GM20000 (cell line): Measurements from ENCODE around the gene LGI4.

Experiments used
- DNase-seq: peaks from one replicate; pipeline ENCODE4 v3.0.0; 2012; ENCODE audit warnings: low spot score
- TF ChIP-seq, protein P1 (sequence below): IDR thresholded peaks from 2 replicates; pipeline ENCODE4 v1.5.1; 2012; ENCODE audit warnings: mild to moderate bottlenecking, control low read depth; ENCODE audit errors: extremely low read depth, missing control alignments

The LGI4 gene

GRCh38 chr19:35140207-35140961 is 5.5 kb upstream of the LGI4 start:
- TF ChIP-seq, protein P1, sequence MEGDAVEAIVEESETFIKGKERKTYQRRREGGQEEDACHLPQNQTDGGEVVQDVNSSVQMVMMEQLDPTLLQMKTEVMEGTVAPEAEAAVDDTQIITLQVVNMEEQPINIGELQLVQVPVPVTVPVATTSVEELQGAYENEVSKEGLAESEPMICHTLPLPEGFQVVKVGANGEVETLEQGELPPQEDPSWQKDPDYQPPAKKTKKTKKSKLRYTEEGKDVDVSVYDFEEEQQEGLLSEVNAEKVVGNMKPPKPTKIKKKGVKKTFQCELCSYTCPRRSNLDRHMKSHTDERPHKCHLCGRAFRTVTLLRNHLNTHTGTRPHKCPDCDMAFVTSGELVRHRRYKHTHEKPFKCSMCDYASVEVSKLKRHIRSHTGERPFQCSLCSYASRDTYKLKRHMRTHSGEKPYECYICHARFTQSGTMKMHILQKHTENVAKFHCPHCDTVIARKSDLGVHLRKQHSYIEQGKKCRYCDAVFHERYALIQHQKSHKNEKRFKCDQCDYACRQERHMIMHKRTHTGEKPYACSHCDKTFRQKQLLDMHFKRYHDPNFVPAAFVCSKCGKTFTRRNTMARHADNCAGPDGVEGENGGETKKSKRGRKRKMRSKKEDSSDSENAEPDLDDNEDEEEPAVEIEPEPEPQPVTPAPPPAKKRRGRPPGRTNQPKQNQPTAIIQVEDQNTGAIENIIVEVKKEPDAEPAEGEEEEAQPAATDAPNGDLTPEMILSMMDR: no peak
- no peak for DNase-seq

GRCh38 chr19:35138305-35138892 is 3.5 kb upstream of the LGI4 start, which contains the start of gene FXYD1:
Gene FXYD1, plus strand, starts transcription at chr19:35138824. Its CDS starts 1,256 bp downstream, at chr19:35140080.
- TF ChIP-seq, protein P1: no peak
- no peak for DNase-seq

DNA sequence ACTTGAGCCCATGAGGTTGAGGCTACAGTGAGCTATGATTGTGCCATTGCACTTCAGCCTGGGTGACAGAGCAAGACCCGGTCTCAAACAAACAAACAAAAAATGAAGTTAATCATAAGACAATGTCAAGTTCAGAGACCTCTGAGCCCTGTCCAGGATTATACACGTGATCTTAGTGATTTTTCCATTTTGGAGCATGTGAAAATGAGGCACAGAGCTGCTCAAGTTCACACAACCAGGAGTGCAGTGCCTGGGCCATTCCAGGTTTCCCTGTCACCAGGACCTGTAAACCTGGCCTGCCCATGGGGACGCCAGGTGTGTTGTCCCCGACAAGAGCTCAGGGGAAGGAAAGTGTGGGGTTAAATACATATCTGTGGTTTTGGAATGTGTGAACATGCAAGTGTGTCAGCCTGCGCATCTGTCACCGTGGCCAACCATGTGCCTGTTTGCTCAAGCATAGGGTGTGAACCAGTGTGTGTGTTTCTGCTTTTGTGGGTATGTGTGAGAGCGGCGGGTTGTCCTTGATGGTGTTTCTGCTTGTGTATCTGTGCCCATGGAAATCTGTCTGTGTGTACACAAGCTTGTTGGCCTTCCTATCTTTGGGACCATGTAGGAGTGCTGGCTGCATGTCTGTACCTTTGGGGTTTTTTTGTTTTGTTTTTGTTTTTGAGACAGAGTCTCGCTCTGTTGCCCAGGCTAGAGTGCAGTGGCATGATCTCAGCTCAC is 2.3 kb upstream of the LGI4 start:
- DNase-seq: no peak
- TF ChIP-seq, protein P1: no peak

GRCh38 chr19:35136231-35136630 is 1.4 kb upstream of the LGI4 start:
- TF ChIP-seq, protein P1: no peak
- DNase-seq: no peak

DNA sequence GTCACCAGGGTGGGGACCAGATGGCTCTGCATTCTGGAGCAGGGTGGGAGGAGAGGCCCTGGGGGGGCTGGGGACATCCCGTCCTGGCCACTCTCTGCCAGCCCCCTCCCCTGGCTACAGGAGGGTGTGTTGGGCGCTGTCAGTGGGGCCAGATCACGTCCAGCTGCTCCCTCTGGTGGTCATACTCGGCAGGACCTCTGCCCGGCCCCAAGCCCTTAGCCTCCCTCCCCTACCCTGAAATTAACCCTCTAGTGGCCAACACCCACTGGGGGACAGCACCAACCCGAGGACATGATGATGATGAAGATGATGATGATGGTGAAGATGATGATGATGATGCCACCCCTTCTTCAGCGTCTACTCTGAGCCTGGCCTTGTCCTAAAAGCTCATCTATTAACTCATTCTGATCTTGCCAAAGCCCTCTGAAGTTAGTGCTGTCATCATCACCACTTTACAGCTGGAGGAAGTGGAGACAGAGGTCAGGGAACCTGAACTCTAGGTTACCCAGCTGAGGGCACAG is 590 bp upstream of the LGI4 start:
- peak; percentile 93 for DNase-seq
- TF ChIP-seq, protein P1: peak; percentile 70

DNA sequence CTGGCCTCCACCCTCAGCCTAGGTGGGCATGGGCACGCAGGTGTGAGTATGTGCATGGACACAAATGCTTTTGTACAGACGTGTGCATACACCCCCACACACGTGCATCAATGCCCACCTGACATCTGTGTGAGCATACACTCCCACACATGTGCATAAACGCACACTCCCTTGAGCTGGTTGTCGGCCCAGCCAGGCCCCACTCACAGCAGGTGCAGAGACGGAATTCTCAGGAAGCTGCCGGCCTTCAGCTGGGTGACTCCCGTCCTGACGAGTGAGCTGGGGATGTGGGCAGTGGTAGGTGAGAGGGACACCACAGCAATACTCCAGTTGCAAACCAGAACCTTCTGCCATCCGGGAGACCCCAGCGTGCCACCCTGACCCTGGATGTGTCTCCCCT is 1.0 kb downstream of the LGI4 start:
- TF ChIP-seq, protein P1: no peak
- no peak for DNase-seq

GRCh38 chr19:35132254-35132653 is 2.6 kb downstream of the LGI4 start:
- TF ChIP-seq, protein P1: no peak
- no peak for DNase-seq
